Iris pigment epithelial cell (primary cell): ENCODE data around the gene SIDT2.

Experiments used
- DNase-seq: peaks from one replicate; pipeline ENCODE4 v3.0.0-alpha.2; 2011; ENCODE audit warnings: low read depth

The SIDT2 gene

GRCh38 chr11:117222991-117223740, 44.6 kb downstream of the SIDT2 start:
- DNase-seq: no peak

GRCh38 chr11:117223741-117224689, 45.5 kb downstream of the SIDT2 start:
- no peak for DNase-seq

GRCh38 chr11:117225553-117226170, 47.1 kb downstream of the SIDT2 start:
- DNase-seq: no peak

GRCh38 chr11:117226388-117227385, 48.1 kb downstream of the SIDT2 start:
- peak; percentile 73 for DNase-seq

- DNase-seq: no peak
These were observed 49.5 kb downstream of the SIDT2 start for GRCh38 chr11:117228091-117228490.

GRCh38 chr11:117229411-117229810, 50.9 kb downstream of the SIDT2 start:
- no peak for DNase-seq

GRCh38 chr11:117229931-117230285, 51.4 kb downstream of the SIDT2 start:
- DNase-seq: no peak

GRCh38 chr11:117230286-117230961, 51.9 kb downstream of the SIDT2 start:
- DNase-seq: peak; percentile 51

- no peak for DNase-seq
These were observed 52.7 kb downstream of the SIDT2 start for GRCh38 chr11:117230999-117231841.

GRCh38 chr11:117231842-117232091, 53.2 kb downstream of the SIDT2 start, which contains the start of gene PCSK7:
Gene PCSK7, minus strand, starts transcription at chr11:117232073. Its CDS starts 2,229 bp downstream, at chr11:117229844.
- no peak for DNase-seq

- DNase-seq: peak; percentile 61
These were observed 53.7 kb downstream of the SIDT2 start, which contains the start of gene RNF214 for GRCh38 chr11:117232092-117232878. Gene RNF214, plus strand, starts transcription at chr11:117232671. Its CDS starts 1,602 bp downstream, at chr11:117234273.

- no peak for DNase-seq
These were observed 54.4 kb downstream of the SIDT2 start for GRCh38 chr11:117232911-117233409.

- DNase-seq: no peak
These were observed 59.7 kb downstream of the SIDT2 start for GRCh38 chr11:117238221-117238620.

GRCh38 chr11:117239295-117239694, 60.8 kb downstream of the SIDT2 start:
- DNase-seq: peak; percentile 99
